Mammary epithelial cell (primary cell): ENCODE measurements around the gene TYW1.
"Not testable (repeated sequence)": the region's sequence is repeated elsewhere in the genome, so short reads cannot be mapped to it uniquely, and the experiment has no call there.

Source experiments
- EZH2 ChIP-seq: IDR thresholded peaks from 2 replicates; pipeline ENCODE4 v1.6.1; 2012; ENCODE audit warnings: low read length, inconsistent platforms, borderline replicate concordance
- TF ChIP-seq, protein P1 (sequence below), 2 donors: IDR thresholded peaks in 1 of 2; conservative IDR thresholded peaks in 1 of 2; 2 replicates each; pipeline ENCODE4 v1.5.1; 2011 to 2012; ENCODE audit warnings: inconsistent platforms in 2 of 2, low read length in 2 of 2, mild to moderate bottlenecking in 2 of 2, control low read depth in 1 of 2, low read depth in 1 of 2; ENCODE audit not compliant: insufficient read depth in 1 of 2; ENCODE audit errors: extremely low read depth in 1 of 2

DNA sequence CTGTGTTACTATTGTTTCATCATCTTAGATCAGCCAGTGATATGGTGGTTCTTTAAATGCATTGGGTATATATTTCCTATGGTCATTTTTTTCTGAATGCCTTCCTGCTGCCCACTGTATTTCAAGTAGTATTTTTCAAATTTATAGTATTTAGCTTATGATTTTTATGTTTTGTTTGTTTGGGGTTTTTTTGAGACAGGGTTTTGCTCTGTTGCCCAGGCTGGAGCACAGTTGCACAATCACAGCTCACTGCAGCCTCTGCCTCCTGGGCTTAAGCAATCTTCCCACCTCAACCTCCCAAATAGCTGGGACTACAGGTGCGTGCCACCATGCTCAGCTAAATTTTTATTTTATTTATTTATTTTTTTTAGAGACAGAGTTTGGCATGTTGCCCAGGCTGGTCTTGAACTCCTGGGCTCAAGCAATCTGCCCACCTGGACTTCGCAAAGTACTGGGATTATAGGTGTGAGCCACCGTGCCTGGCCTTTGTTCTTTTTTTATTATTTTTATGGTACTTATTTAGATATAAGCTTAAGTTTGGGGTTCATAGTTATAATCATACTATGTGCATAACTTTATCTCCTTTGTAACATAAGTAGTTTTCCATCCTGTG, 149.1 kb downstream of the TYW1 start:
- TF ChIP-seq, protein P1, sequence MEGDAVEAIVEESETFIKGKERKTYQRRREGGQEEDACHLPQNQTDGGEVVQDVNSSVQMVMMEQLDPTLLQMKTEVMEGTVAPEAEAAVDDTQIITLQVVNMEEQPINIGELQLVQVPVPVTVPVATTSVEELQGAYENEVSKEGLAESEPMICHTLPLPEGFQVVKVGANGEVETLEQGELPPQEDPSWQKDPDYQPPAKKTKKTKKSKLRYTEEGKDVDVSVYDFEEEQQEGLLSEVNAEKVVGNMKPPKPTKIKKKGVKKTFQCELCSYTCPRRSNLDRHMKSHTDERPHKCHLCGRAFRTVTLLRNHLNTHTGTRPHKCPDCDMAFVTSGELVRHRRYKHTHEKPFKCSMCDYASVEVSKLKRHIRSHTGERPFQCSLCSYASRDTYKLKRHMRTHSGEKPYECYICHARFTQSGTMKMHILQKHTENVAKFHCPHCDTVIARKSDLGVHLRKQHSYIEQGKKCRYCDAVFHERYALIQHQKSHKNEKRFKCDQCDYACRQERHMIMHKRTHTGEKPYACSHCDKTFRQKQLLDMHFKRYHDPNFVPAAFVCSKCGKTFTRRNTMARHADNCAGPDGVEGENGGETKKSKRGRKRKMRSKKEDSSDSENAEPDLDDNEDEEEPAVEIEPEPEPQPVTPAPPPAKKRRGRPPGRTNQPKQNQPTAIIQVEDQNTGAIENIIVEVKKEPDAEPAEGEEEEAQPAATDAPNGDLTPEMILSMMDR (conservative IDR thresholded peaks at IDR 0.05 in 1 of 2, IDR thresholded peaks at IDR 0.05 in 1 of 2; ENCODE audit: extremely low read depth in 1 of 2, insufficient read depth in 1 of 2, low read depth in 1 of 2, low read length in 2 of 2): not testable (repeated sequence)
- TF ChIP-seq EZH2: not testable (repeated sequence)
